ENCODE data around the gene COTL1.

- TF ChIP-seq CTCF (IDR thresholded peaks at IDR 0.05; ENCODE audit: low read length) (no peak), EZH2 (optimal IDR thresholded peaks at IDR 0.05; ENCODE audit: low read depth, low read length) (no peak), EZH2phosphoT487 (IDR thresholded peaks at IDR 0.05; ENCODE audit: low read length) (no peak)
These were observed 14.0 kb upstream of the COTL1 start for GRCh38 chr16:84631886-84632285.
